LNCaP clone FGC (cell line): ENCODE measurements around the gene MB21D2.

ENCODE experiments used
- DNase-seq: peaks from one replicate; pipeline ENCODE4 v3.0.0-alpha.2; 2011; ENCODE audit warnings: low read depth
- H3K4me3 ChIP-seq: 2 replicates; pipeline ENCODE4 v1.5.1; 2011; ENCODE audit warnings: mild to moderate bottlenecking, low read depth, low read length, control low read depth
- TF ChIP-seq, protein P1 (sequence below): IDR thresholded peaks from 2 replicates; pipeline ENCODE4 v1.5.1; 2012; ENCODE audit warnings: mild to moderate bottlenecking; ENCODE audit not compliant: control insufficient read depth, insufficient read depth; ENCODE audit errors: extremely low read depth

MB21D2 gene

DNA sequence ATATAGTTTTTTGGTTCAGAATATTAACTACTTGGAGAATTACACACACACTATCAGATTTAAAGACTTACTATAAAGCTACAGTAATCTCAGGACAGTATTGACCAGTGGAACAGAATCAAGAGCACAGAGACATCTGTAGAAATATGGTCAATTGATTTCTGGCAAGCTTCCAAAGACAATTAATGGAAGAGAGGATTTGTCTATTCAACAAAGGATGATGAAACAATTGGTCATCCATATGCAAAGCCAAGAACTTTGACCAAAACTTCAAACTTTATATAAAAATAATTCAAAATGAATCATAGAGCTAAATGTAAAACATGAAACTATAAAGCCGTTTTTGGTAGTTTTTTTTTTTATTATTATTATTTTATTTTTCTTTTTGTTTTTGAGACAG lies 29.8 kb upstream of the MB21D2 start:
- TF ChIP-seq, protein P1, sequence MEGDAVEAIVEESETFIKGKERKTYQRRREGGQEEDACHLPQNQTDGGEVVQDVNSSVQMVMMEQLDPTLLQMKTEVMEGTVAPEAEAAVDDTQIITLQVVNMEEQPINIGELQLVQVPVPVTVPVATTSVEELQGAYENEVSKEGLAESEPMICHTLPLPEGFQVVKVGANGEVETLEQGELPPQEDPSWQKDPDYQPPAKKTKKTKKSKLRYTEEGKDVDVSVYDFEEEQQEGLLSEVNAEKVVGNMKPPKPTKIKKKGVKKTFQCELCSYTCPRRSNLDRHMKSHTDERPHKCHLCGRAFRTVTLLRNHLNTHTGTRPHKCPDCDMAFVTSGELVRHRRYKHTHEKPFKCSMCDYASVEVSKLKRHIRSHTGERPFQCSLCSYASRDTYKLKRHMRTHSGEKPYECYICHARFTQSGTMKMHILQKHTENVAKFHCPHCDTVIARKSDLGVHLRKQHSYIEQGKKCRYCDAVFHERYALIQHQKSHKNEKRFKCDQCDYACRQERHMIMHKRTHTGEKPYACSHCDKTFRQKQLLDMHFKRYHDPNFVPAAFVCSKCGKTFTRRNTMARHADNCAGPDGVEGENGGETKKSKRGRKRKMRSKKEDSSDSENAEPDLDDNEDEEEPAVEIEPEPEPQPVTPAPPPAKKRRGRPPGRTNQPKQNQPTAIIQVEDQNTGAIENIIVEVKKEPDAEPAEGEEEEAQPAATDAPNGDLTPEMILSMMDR, result no peak
- H3K4me3 ChIP-seq, result no peak overlapping the region
- no peak for DNase-seq

DNA sequence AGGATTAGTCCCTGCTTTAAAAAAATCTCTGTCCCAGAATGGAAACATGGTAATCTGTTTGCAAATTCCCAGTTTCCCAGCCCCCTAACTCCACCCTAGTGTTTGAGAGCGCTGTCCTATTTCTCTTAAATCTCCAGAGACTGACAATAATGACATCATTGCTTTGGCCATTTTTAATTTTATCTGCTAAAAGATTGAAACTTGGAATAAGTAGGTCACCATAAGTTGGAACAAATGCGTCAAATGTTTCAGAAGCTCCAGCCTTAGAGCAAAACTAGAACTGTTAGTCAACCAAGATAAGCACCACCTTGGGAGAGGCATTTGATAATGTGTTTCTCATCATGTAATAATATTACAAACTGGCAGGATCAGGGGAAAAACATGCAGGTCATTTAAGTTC lies 25.7 kb upstream of the MB21D2 start:
- TF ChIP-seq, protein P1, result no peak
- DNase-seq, result no peak
- H3K4me3 ChIP-seq, result no peak overlapping the region

DNA sequence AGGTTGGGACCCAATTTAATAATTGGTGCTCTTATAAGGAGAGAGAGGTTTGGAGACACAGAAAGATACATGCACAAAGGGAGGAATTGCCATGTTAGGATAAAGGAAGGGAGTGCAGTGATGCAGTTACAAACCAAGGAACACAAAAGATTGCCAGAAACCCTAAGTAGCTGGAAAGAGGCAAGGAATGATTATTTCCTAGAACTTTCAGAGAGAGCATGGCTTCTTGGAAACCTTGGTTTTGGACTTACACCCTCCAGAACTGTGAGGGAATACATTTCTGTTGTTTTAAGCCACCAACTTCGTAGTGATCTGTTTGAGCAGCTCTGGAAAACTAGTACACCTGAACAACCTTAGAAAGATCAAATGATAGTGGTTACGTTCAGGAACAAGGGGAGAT lies 25.0 kb upstream of the MB21D2 start:
- no peak overlapping the region for H3K4me3 ChIP-seq
- no peak for DNase-seq
- TF ChIP-seq, protein P1, result no peak

DNA sequence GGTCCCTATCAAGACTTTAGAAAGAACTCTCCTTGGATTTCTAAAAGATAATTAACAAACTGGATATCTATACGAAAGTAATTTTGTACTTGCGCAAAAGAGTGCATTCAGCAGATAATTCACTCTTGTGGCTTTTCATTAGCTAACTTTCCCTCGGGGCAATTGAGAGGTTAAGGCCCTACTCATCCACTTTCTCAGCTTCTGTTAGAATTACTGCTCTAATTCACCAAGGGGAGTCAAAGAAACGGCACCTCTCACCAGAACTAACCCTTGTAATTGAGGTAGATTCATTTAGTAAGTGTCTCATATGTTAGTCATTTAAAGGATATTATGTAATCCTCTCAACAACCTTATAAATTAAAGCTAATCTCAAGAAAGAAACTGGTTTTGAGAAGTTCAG lies 22.5 kb upstream of the MB21D2 start:
- TF ChIP-seq, protein P1, result no peak
- DNase-seq, result no peak
- no peak overlapping the region for H3K4me3 ChIP-seq

DNA sequence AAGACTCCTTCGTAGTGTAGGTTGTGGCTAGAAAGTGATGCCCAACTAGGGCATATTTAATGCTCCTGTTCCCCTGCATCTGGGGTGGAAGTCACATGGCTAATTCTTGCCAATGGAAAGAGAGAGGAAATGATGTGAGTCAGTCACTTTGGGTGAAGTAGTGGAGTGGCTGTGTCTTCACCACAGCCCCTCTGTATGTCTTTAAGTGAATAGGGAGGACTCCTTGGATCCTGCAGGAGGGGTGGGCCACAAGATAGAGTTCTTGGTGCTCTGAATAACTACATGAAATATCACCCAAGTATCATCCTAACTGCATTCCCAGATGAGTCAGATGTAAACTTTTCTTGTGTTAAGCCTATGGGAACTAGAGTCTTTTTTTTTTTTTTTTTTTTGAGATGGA lies 17.8 kb upstream of the MB21D2 start:
- no peak for DNase-seq
- TF ChIP-seq, protein P1, result no peak
- H3K4me3 ChIP-seq, result no peak overlapping the region

DNA sequence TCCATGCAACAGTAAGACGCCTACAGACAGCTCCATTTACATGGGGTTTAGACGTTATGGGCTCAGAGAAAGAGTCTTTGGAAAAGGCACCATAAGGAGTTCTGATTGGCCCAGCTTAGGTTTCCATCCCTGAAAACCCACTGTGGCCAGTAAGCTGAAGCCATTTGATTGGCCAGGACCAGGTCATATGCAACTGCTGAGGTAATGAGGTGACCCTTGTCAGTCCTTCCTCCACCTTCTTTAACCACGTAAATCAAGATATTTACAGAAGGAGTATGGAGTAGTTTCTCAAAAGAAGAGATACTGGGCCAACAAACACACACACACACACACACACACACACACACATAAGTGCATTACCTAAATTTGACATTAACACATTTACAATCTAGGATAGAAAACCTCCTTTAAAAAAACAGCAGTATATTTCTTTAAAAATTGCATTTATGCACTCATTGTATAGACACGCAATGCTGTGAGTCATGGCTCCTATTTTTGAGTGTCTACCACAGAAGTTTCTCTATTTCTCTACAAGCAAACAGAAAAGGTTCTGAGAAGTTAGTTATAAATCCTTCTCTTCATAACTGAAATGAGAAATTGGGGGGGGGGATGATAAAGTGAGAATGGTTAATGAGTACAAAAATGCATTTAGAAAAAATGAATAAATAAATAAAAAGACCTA lies 16.3 kb upstream of the MB21D2 start:
- TF ChIP-seq, protein P1, result no peak
- no peak for DNase-seq
- H3K4me3 ChIP-seq, result no peak overlapping the region

DNA sequence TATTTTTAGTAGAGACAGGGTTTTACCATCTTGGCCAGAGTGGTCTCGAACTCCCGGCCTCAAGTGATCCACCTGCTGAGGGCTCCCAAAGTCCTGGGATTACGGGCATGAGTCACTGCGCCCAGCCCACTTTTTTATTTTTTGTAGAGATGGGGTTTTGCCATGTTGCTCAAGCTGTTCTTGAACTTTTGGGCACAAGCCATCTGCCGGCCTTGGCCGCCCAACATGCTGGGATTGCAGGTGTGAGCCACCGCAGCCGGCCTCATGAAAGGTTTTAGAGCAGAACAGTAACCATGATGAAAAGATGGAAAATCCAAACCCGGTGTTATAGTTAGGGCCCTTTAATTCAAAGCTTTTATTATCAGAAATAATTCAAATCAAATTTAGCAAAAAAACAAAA lies 15.6 kb upstream of the MB21D2 start:
- DNase-seq, result no peak
- H3K4me3 ChIP-seq, result no peak overlapping the region
- TF ChIP-seq, protein P1, result no peak
